RWPE2 (cell line): ENCODE measurements around the gene UBE2H.

Source experiments
- ATAC-seq: fragments of 200-7000 bp; cut with Tn5 transposase; 3 replicates; pipeline ENCODE4 v1.9.1; 2021; ENCODE audit warnings: low read depth
- DNase-seq: peaks from one replicate; pipeline ENCODE4 v3.0.0-alpha.2; 2020; ENCODE audit warnings: low spot score
- H3K27ac ChIP-seq: fragments of 450-650 bp; 2 replicates; pipeline ENCODE4 v1.5.1; 2017; ENCODE audit warnings: mild to moderate bottlenecking; ENCODE audit not compliant: poor library complexity, severe bottlenecking
- H3K27me3 ChIP-seq: fragments of 250-450 bp; sonication (Bioruptor Pico); 2 replicates; pipeline ENCODE4 v1.5.1; 2021; ENCODE audit warnings: mild to moderate bottlenecking, moderate library complexity; ENCODE audit not compliant: insufficient read depth, poor library complexity, severe bottlenecking
- H3K36me3 ChIP-seq: fragments of 250-450 bp; sonication (Bioruptor Pico); 2 replicates; pipeline ENCODE4 v1.5.1; 2020; ENCODE audit warnings: low read depth, mild to moderate bottlenecking, moderate library complexity
- H3K4me1 ChIP-seq: fragments of 250-450 bp; sonication (Bioruptor Pico); 2 replicates; pipeline ENCODE4 v1.5.1; 2021; ENCODE audit warnings: mild to moderate bottlenecking, moderate library complexity; ENCODE audit not compliant: insufficient read depth, poor library complexity, severe bottlenecking
- H3K4me3 ChIP-seq: fragments of 250-450 bp; sonication (Bioruptor Pico); 2 replicates; pipeline ENCODE4 v1.5.1; 2021; ENCODE audit warnings: mild to moderate bottlenecking, moderate library complexity; ENCODE audit not compliant: severe bottlenecking
- H3K9me3 ChIP-seq: fragments of 250-450 bp; sonication (Bioruptor Pico); 2 replicates; pipeline ENCODE4 v1.5.1; 2021; ENCODE audit warnings: mild to moderate bottlenecking, moderate library complexity; ENCODE audit not compliant: severe bottlenecking
- CTCF ChIP-seq: fragments of 450-650 bp; IDR thresholded peaks from one replicate; pipeline ENCODE4 v1.5.1; 2017; ENCODE audit warnings: mild to moderate bottlenecking, moderate library complexity; ENCODE audit not compliant: poor library complexity, severe bottlenecking

Gene UBE2H

GRCh38 chr7:129781928-129782817, 170.6 kb downstream of the UBE2H start:
- no peak for TF ChIP-seq CTCF
- no peak overlapping the region for H3K27ac ChIP-seq
- DNase-seq (no peak), ATAC-seq (no peak)
- peaks cover 54% of the 10 kb centered on the region for H3K27me3 ChIP-seq
- no peak overlapping the region for H3K4me3 ChIP-seq
- H3K9me3 ChIP-seq, result no peaks in the 10 kb centered on the region
- H3K4me1 ChIP-seq, result peaks cover 4% of the 10 kb centered on the region
- no peaks in the 10 kb centered on the region for H3K36me3 ChIP-seq

- H3K36me3 ChIP-seq, result no peaks in the 10 kb centered on the region
- TF ChIP-seq CTCF, result no peak
- peak overlapping the region; percentile 77 for H3K4me3 ChIP-seq
- no peak for DNase-seq
- H3K9me3 ChIP-seq, result no peaks in the 10 kb centered on the region
- no peak for ATAC-seq
- H3K27me3 ChIP-seq, result peaks cover 54% of the 10 kb centered on the region
- peaks cover 4% of the 10 kb centered on the region for H3K4me1 ChIP-seq
- H3K27ac ChIP-seq, result no peak overlapping the region
Measured at GRCh38 chr7:129780974-129781927, 171.5 kb downstream of the UBE2H start.
